ENCODE results near the gene SLC19A1. TPM values are rescaled to one million over a fixed set of nuclear protein-coding genes. Genes with fewer than 3 reads are reported as not detected.
A peak's percentile ranks its signal among the peaks of the same experiment; 100 is the strongest.

The SLC19A1 gene
- total RNA-seq, 4 donors from 2014 or later: 1.5 to 8.6 (median 5.3) TPM

DNA sequence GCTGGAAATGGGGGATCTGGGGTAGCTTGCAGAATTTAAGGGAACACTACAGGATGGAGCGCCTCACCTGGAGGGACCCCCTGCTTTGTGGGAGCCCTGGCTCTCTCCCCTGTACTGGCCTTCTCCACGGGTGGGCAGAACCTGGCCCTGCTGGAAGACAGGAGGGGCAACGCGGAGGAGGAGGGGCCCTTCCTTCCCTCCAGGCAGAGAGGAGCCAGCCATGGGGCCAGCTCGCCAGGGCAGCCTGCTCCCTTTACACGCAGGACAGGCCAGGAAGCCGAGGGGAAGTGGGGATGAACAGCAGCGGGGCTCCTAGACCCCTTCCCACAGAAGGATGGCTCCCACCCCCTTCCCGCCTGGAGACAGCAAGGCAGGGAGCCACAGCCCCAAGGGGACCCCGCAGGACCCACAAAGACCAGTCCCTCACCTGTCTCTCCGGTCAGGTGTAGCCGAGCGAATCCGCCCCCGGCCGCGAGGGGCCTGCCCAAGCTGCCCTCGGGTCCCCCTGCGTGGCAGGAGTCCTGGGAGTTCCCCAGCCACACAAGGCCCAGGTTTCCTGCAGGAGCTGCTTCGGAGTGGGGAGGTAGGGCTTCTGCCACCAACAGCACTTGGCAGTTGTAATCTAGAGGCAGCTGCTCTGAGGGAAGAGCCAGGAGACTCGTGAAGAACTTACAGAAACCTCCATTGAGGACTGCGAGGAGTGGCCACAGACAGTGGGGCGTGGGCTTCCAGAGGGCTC lies 1.6 kb upstream of the SLC19A1 start:
- no peaks in the 10 kb centered on the region for H3K27me3 ChIP-seq
- 73% methylated on average over 9 of the region's 23 CpGs; no CpG with 5 or more reads in 1 of the 2 donors for WGBS, 2 donors (ENCODE audit: low coverage in 1 of 2)
- H3K4me3 ChIP-seq: no peak overlapping the region
- TF ChIP-seq, protein P1, sequence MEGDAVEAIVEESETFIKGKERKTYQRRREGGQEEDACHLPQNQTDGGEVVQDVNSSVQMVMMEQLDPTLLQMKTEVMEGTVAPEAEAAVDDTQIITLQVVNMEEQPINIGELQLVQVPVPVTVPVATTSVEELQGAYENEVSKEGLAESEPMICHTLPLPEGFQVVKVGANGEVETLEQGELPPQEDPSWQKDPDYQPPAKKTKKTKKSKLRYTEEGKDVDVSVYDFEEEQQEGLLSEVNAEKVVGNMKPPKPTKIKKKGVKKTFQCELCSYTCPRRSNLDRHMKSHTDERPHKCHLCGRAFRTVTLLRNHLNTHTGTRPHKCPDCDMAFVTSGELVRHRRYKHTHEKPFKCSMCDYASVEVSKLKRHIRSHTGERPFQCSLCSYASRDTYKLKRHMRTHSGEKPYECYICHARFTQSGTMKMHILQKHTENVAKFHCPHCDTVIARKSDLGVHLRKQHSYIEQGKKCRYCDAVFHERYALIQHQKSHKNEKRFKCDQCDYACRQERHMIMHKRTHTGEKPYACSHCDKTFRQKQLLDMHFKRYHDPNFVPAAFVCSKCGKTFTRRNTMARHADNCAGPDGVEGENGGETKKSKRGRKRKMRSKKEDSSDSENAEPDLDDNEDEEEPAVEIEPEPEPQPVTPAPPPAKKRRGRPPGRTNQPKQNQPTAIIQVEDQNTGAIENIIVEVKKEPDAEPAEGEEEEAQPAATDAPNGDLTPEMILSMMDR (IDR thresholded peaks at IDR 0.05): no peak
- TF ChIP-seq POLR2AphosphoS5 (IDR thresholded peaks at IDR 0.05) (no peak), EP300 (IDR thresholded peaks at IDR 0.05) (no peak), POLR2A (IDR thresholded peaks at IDR 0.05) (no peak)
- peak overlapping the region in 1 of 4 donors; percentile 82 for H3K27ac ChIP-seq
- H3K9me3 ChIP-seq: no peaks in the 10 kb centered on the region
- peaks cover 0 to 24% (median 11%) of the 10 kb centered on the region in 3 donors for H3K4me1 ChIP-seq
- ATAC-seq: no peak
- H3K36me3 ChIP-seq: no peaks in the 10 kb centered on the region

DNA sequence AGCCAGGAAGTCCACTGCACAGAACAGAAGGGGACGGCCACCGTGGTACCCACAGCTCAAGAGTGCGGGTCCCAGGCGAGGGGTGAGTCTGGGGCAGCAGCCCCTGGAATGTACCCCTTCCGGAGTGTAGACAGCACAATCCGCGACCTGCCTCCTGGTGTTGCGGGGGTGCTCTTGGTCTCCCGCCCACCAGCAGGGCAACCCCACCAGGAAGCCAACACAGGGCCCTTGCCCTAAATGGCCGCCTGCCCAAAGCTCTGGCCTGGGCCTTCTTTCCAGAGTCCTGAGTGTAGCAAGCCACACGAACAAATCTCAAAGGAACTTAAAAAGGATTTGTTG lies 1.1 kb upstream of the SLC19A1 start:
- no peak for ATAC-seq
- no peaks in the 10 kb centered on the region for H3K27me3 ChIP-seq
- H3K27ac ChIP-seq: peak overlapping the region in 1 of 4 donors; percentile 82
- peaks cover 0 to 24% (median 11%) of the 10 kb centered on the region in 3 donors for H3K4me1 ChIP-seq
- H3K9me3 ChIP-seq: no peaks in the 10 kb centered on the region
- no peak overlapping the region for H3K4me3 ChIP-seq
- H3K36me3 ChIP-seq: no peaks in the 10 kb centered on the region
- TF ChIP-seq, protein P1 (IDR thresholded peaks at IDR 0.05): no peak
- no CpG with 5 or more reads among the region's 11 CpGs for WGBS, 2 donors (ENCODE audit: low coverage in 1 of 2)

DNA sequence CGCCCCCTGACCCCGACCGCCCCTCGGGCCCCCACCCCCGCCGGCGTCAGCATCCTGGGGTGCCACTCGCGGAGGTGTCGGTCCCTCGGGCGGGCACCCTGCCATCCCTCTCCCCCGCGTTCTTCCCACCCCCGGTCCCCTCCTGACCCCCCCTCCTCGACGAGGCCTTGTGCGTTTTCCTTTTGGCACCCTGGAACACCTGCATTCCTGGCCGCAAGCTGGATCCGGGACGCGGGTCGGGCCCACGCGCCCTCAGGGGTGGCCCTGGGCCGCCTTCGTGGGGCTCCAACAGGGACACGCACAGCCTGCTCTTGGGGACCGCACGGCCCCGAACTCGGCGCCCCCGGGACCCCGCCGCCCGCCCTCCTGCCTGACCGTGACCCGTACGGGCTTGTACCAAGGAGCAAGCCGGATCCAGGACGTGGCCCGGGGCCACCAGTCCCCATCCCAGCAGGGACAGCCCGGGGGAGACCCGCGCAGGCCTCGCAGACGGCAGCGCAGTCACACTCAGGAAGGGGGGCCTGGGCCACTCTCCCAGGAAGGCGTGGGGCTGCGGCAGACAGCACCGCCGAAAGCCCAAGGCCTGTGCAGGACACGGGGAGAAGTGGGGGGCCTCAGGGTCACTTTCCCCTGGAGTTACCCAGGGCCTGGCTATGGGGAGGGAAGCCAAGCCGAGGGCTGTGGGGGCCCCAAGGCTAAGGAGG lies 579 bp upstream of the SLC19A1 start:
- Histone ChIP-seq H3K36me3 (no peaks in the 10 kb centered on the region), H3K9me3 (no peaks in the 10 kb centered on the region), H3K27me3 (no peaks in the 10 kb centered on the region), H3K27ac (peak overlapping the region in 3 of 4 donors; percentile 72 to 82 (median 74)), H3K4me1 (peaks cover 0 to 24% (median 11%) of the 10 kb centered on the region in 3 donors), H3K4me3 (peak overlapping the region; percentile 81 to 85)
- no peak for TF ChIP-seq EP300 (IDR thresholded peaks at IDR 0.05)
- no peak for TF ChIP-seq POLR2AphosphoS5 (IDR thresholded peaks at IDR 0.05)
- TF ChIP-seq POLR2A (IDR thresholded peaks at IDR 0.05): no peak
- TF ChIP-seq, protein P1 (IDR thresholded peaks at IDR 0.05): no peak
- 0 to 40% methylated on average over 1 to 3 of the region's 55 CpGs for WGBS, 2 donors (ENCODE audit: low coverage in 1 of 2)
- no peak for ATAC-seq

DNA sequence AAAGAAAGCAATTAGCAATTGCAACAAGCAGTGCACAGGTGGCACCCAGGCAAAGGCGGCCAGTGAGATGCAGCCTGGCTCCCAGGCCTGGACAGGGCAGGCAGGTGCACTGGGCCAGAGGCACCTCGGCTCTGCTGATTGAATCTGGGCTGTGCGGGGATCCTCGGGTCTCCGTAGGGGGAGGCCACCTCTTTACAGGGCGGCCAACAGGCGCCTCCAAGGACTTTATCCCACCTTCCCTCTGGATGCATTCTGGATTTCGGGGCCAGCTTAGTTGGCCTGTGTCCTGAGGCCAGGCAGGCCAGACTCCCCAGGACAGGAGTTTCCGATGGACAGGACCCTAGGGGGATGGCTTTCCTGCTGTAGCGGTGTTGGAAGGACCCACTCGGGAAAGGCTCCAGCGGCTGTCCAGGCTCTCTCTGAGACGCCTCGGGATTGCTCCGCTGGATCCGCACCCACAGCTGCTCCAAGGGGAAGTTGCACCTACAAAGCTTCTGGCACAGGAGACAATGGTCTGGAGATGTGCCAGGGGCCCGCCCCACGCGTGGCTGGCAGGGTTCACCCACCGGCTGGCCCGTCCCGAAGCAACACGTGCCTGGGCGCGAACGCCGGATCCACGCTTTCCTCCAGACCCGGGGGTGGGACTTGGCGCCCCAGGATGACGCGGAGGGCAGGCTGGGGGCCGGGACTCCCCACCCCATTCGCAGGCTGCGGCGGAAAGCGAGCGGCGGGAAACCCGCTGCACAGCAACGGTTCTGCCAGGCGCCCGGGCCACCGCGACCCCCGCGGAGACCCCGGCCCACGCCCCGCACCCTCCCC lies 810 bp downstream of the SLC19A1 start:
- Histone ChIP-seq H3K27me3 (no peaks in the 10 kb centered on the region), H3K36me3 (no peaks in the 10 kb centered on the region), H3K4me3 (peak overlapping the region; percentile 81 to 85), H3K27ac (peak overlapping the region in 3 of 4 donors; percentile 72 to 82 (median 74)), H3K4me1 (peaks cover 0 to 24% (median 11%) of the 10 kb centered on the region in 3 donors), H3K9me3 (no peaks in the 10 kb centered on the region)
- TF ChIP-seq POLR2A (IDR thresholded peaks at IDR 0.05) (no peak), POLR2AphosphoS5 (IDR thresholded peaks at IDR 0.05) (peak; percentile 10)
- WGBS, 2 donors (ENCODE audit: low coverage in 1 of 2): no CpG with 5 or more reads among the region's 50 CpGs
- ATAC-seq: peak; percentile 75

DNA sequence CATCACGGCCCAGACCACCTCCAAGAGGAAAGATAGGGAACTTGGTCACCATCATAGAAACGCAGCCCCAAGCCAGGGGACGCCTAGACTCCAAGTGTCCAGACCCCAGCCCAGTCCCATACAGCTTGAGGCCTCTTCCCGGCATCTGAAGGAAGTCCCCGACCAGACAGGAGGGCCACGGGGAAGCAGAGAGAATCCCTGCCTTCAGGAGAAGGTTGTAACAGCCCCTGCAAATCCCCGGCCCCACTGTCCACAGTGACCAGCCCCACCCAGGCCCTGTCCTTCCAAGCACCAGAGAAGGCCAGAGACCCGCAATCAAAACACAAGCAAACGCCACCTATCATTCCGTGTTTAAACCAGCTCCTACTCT lies 1.7 kb downstream of the SLC19A1 start:
- H3K4me1 ChIP-seq: peaks cover 0 to 24% (median 11%) of the 10 kb centered on the region in 3 donors
- H3K9me3 ChIP-seq: no peaks in the 10 kb centered on the region
- no peaks in the 10 kb centered on the region for H3K36me3 ChIP-seq
- TF ChIP-seq POLR2A (IDR thresholded peaks at IDR 0.05) (no peak), EP300 (IDR thresholded peaks at IDR 0.05) (no peak)
- TF ChIP-seq, protein P1 (IDR thresholded peaks at IDR 0.05): no peak
- H3K27me3 ChIP-seq: no peaks in the 10 kb centered on the region
- no peak for ATAC-seq
- 68 to 80% methylated on average over 1 to 2 of the region's 10 CpGs for WGBS, 2 donors (ENCODE audit: low coverage in 1 of 2)
- no peak overlapping the region for H3K27ac ChIP-seq
- no peak overlapping the region for H3K4me3 ChIP-seq
